HTR-8/SVneo (cell line): ENCODE results near the gene RNASE13.
"Not testable (repeated sequence)": the region's sequence is repeated elsewhere in the genome, so short reads cannot be mapped to it uniquely, and the experiment has no call there.

Experiments used
- DNase-seq: peaks from one replicate; pipeline ENCODE4 v3.0.0; 2011; ENCODE audit warnings: low spot score, mixed read lengths; ENCODE audit not compliant: insufficient read length
- FAIRE-seq: peaks from 2 replicates; lab custom pipeline; 2011; peaks lifted over from hg19 to GRCh38; lab: Jason Lieb, UNC

The RNASE13 gene

GRCh38 chr14:21024585-21025370 lies 9.8 kb downstream of the RNASE13 start, which contains the start of gene NDRG2:
TSS of gene NDRG2 (minus strand) at chr14:21025061. CDS start at chr14:21023315, 1,746 bp downstream.
- FAIRE-seq: no peak
- peak; percentile 63 for DNase-seq

- DNase-seq (no peak), FAIRE-seq (no peak)
Observed at GRCh38 chr14:21023817-21024584, 10.6 kb downstream of the RNASE13 start.

DNA sequence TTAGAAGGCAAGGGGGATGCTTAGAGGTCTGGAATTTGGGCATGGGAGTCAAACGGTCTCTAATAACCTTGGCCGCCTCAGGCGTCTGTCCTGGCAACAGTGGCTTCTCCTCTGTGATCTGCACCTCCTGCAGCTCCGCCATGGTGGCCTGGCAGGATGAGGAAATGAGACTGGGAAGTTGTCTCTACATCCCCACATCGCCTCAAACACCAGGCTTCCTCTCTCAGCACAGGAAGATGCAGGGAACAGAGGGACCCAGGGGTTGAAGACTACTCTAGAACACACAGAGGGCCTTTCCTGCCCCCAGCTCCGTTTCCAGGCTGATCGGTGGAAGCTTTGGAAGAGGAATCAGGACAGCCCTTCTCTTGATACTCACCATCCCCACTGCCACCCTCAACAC lies 11.4 kb downstream of the RNASE13 start:
- DNase-seq (no peak), FAIRE-seq (no peak)

GRCh38 chr14:21022686-21023085 lies 11.9 kb downstream of the RNASE13 start:
- FAIRE-seq: no peak
- DNase-seq: no peak

- no peak for FAIRE-seq
- no peak for DNase-seq
Observed at GRCh38 chr14:21020977-21021545, 13.5 kb downstream of the RNASE13 start.

DNA sequence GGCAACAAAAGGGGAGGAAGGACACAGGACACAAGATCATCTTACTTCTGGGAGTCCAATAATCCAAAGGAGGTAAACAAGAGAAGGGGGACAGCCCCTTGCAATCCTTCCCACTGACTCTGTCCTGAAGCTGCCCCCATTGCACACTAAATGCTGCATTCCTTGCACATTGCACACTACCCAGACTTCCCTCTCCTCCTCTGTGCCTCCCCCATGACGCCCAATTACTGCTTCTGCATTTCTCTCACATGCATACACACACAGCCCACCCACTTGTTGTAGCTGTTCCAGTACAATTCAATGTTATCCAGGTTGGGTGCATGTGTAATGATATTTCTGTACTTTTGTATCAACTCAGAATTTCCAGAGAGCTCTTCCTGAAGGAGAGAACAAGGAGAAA lies 15.2 kb downstream of the RNASE13 start:
- no peak for FAIRE-seq

DNA sequence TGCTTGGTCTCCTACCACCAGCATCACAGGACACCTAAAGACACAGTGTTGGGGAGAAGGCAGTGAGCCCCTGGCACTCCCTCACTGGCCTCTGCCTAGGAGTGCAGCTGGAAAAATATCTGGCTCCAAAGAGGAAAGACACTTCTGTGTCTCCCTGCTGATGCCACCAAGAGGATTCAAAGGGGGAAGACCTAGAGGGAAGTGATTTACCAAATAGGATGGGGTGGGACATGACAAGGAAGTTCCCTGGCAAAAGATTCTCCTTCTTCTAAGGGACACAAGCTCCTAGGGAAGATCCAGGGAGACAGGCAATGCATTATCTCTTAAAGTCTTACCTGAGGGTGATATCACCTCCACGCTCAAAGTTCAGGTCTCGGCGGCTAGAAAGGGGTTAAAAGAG lies 15.8 kb downstream of the RNASE13 start:
- FAIRE-seq (no peak), DNase-seq (no peak)

More for the DNA sequence above, 15.2 kb downstream of the RNASE13 start:
- no peak for DNase-seq

- DNase-seq (no peak), FAIRE-seq (no peak)
Observed at GRCh38 chr14:21018286-21018685, 16.3 kb downstream of the RNASE13 start.

GRCh38 chr14:21017528-21018245 lies 16.9 kb downstream of the RNASE13 start:
- FAIRE-seq (no peak), DNase-seq (no peak)

- FAIRE-seq (no peak), DNase-seq (no peak)
Observed at GRCh38 chr14:21016413-21017190, 18.0 kb downstream of the RNASE13 start.

DNA sequence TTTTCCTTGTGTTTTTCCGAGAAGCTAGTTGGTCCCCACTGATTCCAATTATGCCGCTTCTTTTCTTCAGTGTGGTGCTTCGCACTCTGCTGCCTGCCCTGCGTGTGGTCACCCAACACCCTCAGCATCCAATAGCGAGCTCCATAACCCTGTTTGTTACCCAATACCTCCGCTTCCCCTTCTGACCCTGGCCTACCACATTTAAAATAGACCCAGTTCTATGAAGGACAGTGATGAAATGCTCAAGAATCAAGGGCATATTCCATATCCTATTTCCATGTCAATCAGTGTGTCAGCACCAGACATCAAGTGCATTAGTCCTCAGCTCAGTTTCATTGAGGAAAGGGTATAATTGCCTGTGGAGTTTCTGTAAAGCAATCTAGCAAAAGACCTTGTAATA lies 19.3 kb downstream of the RNASE13 start:
- FAIRE-seq: no peak
- no peak for DNase-seq

DNA sequence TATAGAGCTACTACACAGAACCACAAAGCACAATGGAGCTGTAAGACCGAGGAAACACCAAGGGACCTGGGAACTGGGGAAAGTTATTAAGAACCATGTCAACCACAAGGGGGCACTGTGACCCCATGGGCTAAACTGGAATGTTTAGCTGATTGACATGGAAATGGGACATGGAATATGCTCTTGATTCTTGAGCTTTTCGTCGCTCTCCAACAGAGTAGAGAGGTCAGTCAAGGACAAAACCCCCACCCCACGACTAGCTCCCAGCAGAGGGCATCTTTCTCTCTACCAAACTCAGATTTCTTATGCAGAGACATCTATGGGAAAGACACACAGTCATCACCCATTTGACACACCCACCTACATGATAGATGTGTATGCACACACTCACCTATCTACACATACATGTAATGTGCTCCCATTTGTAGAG lies 19.8 kb downstream of the RNASE13 start:
- FAIRE-seq: no peak
- peak; percentile 67 for DNase-seq

DNA sequence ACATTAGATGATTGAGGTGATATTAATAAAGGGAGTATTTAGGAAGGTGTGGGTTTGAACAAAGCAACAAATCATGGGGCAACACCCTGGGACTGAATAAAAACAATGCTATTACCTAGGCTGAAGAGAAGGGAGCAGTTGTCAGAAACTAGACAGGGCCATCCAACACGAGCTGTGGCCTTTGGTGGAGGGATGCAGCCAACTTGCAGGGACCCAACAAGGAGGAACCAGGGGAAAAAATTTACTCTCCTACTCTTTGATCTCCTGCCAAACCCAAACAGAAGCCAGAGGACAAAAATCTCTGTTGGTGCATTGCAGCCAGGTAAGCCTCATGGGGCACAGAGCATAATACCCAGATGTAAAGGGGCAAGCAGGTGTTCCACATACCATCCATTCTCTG lies 23.5 kb downstream of the RNASE13 start:
- no peak for FAIRE-seq
- DNase-seq: no peak

GRCh38 chr14:21009721-21010120 lies 24.9 kb downstream of the RNASE13 start:
- FAIRE-seq, DNase-seq: not testable (repeated sequence)

DNA sequence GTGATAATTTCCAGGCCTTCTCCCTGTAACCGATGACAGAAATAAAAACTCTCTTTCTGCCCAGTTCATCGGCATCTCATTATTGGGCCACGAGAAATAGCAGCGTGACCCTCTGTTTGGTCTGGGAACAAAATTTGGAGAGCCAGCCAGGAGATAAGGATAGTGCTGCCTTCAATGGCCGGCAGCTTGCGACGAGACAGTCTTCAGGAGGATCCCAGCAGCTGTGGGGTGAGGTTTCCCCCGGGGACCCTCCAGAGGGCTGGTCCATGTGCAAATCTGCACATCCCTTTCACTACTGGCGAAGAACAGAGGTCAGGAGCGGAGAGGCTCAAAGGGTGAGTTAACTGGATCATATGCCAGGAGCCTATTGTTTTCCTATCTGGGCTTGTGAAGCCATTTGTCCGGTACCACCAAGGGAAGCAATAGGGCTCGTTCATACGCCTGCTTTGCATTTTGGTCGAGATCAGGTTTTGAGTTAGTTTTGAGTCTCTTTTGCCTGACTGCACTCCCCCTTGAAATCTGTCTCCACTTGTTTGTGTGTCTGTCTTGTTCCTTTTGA lies 30.7 kb downstream of the RNASE13 start:
- no peak for DNase-seq
- FAIRE-seq: no peak

GRCh38 chr14:21001218-21001617 lies 33.4 kb downstream of the RNASE13 start:
- DNase-seq (no peak), FAIRE-seq (no peak)

DNA sequence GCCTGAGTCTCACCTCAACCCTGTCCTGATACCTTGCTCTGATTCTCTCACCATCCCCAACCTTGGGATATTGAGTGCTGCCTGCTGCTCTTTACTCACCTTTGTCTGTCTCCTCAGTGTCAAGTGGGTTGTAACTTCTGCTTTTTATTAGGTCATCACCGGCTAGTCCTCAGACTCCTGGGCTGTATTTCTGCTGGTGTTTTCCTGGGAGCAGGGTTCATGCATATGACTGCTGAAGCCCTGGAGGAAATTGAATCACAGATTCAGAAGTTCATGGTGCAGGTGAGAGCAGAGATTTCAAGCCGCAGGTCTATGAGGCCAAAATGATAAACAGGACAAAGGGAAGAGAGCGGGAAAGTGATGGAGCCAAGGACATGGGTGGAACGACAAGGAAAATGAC lies 35.0 kb downstream of the RNASE13 start:
- no peak for DNase-seq
- FAIRE-seq: no peak

- FAIRE-seq (no peak), DNase-seq (no peak)
Observed at GRCh38 chr14:20998674-20999366, 35.8 kb downstream of the RNASE13 start, which contains the start of gene SLC39A2. TSS of gene SLC39A2 (plus strand) at chr14:20999293. CDS start at chr14:20999447, 154 bp downstream.

DNA sequence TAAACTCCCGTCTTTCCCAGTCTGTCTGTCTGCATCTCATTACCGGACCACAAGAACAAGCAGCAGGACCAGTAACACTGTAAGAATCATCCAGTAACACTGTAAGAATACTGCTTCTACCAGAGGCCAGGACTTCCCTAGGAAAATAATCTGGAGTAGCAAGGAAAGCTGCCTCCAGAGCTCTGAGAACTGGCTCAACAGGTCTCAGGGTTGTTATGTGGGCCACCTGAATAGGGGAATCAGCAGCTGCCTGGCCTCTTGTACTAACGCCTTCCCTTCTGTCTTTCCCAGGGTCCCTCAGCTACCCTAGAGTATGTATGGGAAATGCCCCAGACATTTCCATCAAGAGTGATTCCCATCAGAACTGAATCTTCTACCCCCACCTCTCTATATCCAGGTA lies 36.5 kb downstream of the RNASE13 start:
- FAIRE-seq (no peak), DNase-seq (no peak)
